ENCODE results near the gene SDCCAG8.

The SDCCAG8 gene

GRCh38 chr1:243254927-243255790, 682 bp upstream of the SDCCAG8 start, which contains the start of gene CEP170:
Gene CEP170, minus strand, starts transcription at chr1:243255281. Its CDS starts 30,001 bp downstream, at chr1:243225280.
- peak; percentile 96 for DNase-seq

DNA sequence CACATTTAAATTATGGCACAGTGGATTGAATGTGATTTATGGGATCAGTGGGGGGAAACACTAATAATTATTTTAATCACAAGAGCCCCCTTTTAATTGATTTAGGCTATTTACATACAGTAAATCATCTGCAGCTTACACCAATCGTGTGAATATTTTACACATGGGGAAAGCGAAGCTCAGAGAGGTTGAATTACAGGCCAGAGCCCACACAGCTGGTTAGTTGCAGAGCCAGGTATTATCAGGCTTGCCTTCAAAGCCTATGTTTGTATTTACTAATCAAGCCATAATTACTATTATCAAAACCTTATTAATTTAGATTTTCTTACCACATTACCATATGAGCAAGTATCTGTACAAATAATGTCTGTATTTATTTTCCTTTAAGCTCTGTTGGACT, 749 bp downstream of the SDCCAG8 start:
- DNase-seq: no peak

DNA sequence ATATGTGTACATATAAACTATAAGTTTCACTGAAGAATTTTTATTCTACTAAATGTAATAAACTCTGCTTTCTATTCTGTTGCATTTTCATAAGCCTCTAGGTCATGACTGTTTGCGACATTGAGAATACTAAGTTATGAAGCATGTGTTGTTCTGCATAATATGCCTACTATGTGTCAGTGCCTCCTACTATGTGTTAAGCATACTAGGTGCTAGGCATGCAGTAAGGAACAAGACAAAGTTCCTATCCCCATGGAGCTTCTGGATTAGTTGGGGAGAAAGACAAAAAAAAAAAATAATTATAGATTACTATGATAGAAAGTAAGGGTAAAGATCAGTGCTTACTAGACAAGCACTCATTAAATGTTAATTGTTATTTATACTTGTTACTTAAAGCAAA, 1.3 kb downstream of the SDCCAG8 start:
- no peak for DNase-seq

- DNase-seq: no peak
Observed at GRCh38 chr1:243258731-243259130, 2.9 kb downstream of the SDCCAG8 start.

- no peak for DNase-seq
Observed at GRCh38 chr1:243260221-243260880, 4.5 kb downstream of the SDCCAG8 start.

- DNase-seq: no peak
Observed at GRCh38 chr1:243261390-243261789, 5.5 kb downstream of the SDCCAG8 start.

- no peak for DNase-seq
Observed at GRCh38 chr1:243264717-243265116, 8.9 kb downstream of the SDCCAG8 start.

- no peak for DNase-seq
Observed at GRCh38 chr1:243266231-243266630, 10.4 kb downstream of the SDCCAG8 start.

DNA sequence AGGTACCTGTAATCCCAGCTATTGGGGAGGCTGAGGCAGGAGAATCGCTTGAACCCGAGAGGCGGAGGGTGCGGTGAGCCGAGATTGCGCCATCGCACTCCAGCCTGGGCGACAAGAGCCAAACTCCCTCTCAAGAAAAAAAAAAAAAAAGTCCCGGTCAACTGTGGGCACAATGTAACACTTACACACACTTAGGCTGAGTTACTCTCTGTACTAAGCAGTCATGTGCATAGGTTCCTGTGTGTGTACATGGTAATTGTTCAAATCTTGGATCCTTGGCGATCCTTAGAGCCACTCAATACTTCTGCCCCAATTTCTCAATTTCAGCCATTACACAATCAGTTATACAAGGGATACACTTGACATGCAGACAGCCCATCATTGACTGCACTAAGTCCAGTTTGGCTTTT, 11.6 kb downstream of the SDCCAG8 start:
- no peak for DNase-seq

GRCh38 chr1:243267914-243268653, 12.2 kb downstream of the SDCCAG8 start:
- DNase-seq: no peak

DNA sequence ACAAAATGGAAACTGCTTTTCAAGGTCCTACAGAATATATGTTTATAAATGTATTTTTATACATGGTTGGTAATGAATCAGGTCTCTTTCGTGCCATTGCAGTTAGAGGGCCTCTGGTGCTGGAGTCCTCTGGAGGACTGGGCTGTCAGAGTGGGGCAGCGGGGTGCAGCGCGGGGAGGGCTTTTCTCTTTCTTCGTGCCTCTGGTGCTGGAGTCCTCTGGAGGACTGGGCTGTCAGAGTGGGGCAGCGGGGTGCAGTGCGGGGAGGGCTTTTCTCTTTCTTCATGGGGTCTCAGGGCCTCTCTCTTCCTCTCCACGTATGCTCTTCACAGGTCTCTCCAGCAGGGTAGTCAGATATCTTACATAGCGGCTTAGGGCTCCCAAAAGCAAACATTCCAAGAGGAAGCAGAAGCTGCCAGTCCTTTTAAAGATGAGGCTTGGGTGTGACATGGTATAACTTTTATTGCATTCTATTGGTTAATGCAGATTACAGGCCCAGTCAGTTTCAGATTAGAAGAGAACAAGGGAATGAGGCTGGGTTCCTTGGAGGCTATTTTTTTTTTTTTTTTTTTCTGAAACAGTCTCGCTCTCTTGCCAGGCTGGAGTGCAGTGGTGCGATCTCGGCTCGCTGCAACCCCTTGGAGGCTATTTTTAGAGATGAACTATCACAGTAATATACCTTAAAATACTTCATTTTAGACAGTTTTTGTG, 13.1 kb downstream of the SDCCAG8 start:
- no peak for DNase-seq

DNA sequence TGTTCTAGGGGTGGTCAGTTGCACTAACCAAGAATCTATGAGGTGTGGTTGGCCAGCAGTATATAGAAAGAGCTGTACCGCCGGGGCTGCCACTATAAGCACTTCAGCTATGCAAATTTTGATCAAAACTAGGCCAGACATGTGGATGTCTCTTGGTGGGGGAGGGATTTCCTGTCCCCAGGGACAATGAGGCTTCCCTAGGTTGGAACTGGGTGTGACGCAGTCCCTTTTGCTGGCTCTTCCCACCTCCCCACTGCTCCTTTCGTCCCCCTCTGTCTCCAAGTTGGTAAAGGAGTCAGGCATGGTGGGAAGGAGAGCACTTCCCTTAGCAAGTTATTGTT, 13.6 kb downstream of the SDCCAG8 start:
- no peak for DNase-seq

- no peak for DNase-seq
Observed at GRCh38 chr1:243270097-243270864, 14.4 kb downstream of the SDCCAG8 start.

DNA sequence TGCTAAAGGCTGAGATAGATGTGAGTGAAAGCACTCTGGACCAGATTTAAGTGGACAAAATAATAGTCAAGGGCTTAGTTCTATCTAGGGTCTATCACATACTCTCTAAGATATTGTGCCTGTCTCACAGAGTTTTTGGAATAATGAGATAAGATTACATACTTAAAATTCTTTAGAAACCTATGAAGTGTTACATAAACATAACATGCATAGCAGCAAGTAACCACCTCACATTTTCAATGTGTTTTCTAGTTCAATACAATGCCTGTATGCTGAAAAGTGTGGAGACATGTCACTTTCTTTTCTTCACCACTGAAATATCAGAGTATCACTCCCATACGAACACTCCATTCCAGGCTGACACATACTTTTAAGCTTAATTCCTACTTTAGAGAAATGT, 16.2 kb downstream of the SDCCAG8 start:
- no peak for DNase-seq

GRCh38 chr1:243272401-243272800, 16.6 kb downstream of the SDCCAG8 start:
- no peak for DNase-seq

DNA sequence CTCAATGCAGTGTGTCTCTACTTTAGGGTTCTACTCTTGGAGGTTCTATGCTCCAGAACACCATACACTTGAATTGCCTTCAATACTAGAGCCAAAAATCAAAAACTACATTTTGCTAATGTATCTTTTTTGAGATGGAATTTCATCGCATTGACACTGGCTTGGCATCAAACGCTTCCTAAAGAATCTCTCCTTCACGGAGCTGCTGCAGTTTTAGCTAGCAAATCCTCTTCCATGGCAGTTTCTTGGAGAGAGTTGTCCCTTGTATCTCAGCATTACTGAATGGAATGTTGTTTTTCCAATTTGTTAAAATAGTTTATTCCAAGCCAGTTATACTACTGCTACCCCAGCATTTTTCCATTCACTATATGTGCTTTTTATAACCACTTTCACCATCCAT, 17.7 kb downstream of the SDCCAG8 start:
- DNase-seq: no peak

GRCh38 chr1:243273945-243274344, 18.1 kb downstream of the SDCCAG8 start:
- no peak for DNase-seq

DNA sequence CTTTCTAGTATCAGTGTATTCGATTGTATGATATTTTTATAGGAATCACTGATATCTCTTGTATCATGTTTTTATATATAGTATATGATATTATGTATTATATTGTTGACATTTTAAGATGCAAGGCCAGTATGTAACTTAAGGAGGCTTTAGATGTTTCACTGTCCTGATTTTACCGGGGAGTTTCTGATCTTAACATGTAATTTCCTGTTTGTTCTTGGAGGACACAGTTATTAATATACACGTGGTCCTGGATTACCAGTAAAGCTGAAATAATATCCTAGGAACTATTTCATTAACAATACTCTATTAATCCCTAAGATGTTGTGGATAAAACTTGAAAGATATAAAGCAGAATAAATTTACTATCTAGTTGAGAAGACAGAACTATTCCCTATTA, 19.5 kb downstream of the SDCCAG8 start:
- DNase-seq: no peak

GRCh38 chr1:243280571-243281129, 24.8 kb downstream of the SDCCAG8 start:
- no peak for DNase-seq

DNA sequence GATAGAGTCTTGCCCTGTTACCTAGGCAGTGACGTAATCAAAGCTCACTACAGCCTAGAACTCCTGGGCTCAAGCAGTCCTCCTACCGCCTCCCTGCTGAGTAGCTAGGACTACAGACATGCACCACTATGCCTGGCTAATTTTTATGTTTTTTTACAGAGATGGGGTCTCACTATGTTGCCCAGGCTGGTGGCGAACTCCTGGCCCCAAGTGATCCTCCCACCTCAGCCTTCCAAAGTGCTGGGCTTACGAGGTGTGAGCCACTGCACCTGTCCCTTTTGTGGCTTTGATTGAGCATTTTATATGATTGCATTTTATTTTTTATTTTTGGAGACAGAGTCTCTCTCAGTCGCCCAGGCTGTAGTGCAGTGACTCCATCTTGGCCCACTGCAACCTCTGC, 25.8 kb downstream of the SDCCAG8 start:
- DNase-seq: no peak

DNA sequence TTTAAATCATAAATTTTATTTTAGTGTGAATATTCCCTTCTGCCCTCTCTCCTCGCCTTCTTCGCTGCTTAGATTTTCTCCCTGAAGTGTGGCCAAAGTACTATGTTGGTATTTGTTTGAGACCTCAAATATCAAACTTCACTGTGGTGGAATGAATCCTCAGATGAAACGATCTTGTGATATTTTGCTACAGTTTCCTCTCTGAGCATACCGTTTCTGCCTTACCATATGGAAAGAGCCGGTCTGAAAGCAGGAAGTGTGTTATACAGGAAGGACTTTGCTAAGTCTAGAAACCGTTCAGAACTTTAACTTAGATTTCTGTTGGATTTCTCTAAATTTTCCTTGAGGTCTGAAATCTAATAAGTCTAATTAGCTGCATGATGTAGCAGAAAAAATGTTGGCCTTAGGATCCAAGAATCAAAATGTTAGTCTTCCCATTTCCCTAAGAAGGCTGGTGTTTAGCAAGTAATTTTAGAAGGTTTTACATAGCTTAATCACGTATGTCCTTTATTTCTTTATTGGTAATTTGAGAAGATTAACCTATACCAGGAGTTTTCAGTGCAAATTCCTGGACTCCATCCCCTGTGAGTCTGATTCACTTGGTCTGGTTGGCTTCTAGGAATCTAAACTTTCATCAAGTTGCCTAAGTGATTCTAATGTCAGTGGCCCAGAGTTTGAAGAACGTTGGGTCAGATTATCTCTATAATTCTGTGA, 30.7 kb downstream of the SDCCAG8 start:
- DNase-seq: no peak
